DND-41 (cell line): ENCODE data around the gene DGAT2L6.
"Not testable (repeated sequence)": the region's sequence is repeated elsewhere in the genome, so short reads cannot be mapped to it uniquely, and the experiment has no call there.

ENCODE experiments used
- ATAC-seq: fragments of 200-7000 bp; cut with Tn5 transposase; 3 replicates; pipeline ENCODE4 v1.9.1; 2021; ENCODE audit warnings: low read depth; ENCODE audit not compliant: insufficient read depth
- DNase-seq: peaks from one replicate; pipeline ENCODE4 v3.0.0-alpha.2; 2020
- H2AFZ ChIP-seq: 2 replicates; pipeline ENCODE4 v1.6.0; 2012; ENCODE audit warnings: low read depth, low read length
- H3K27ac ChIP-seq: 2 replicates; pipeline ENCODE4 v1.5.1; 2012; ENCODE audit warnings: low read length, inconsistent platforms
- H3K27me3 ChIP-seq: fragments of 200-600 bp; sonication (generic); 2 replicates; pipeline ENCODE4 v1.6.0; 2012; ENCODE audit warnings: low read length, mild to moderate bottlenecking, inconsistent platforms; ENCODE audit not compliant: insufficient read depth, poor library complexity
- H3K36me3 ChIP-seq: 2 replicates; pipeline ENCODE4 v1.5.1; 2012; ENCODE audit warnings: low read length, inconsistent platforms; ENCODE audit not compliant: insufficient read depth
- H3K4me1 ChIP-seq: 2 replicates; pipeline ENCODE4 v1.5.1; 2012; ENCODE audit warnings: mild to moderate bottlenecking, low read length; ENCODE audit not compliant: insufficient read depth
- H3K4me2 ChIP-seq: 2 replicates; pipeline ENCODE4 v1.6.0; 2012; ENCODE audit warnings: mild to moderate bottlenecking, moderate library complexity, low read length, inconsistent platforms; ENCODE audit not compliant: insufficient read depth
- H3K4me3 ChIP-seq, 2 experiments: fragments of 200-600 bp in 1 of 2; shearing (Covaris generic) in 1 of 2; 2 replicates each; pipeline ENCODE4 v1.5.1; 2012 to 2016; ENCODE audit warnings: inconsistent platforms in 2 of 2, low read length in 2 of 2, mild to moderate bottlenecking in 2 of 2, low read depth in 1 of 2, moderate library complexity in 1 of 2
- H3K79me2 ChIP-seq: 2 replicates; pipeline ENCODE4 v1.6.0; 2012; ENCODE audit warnings: low read length, inconsistent platforms; ENCODE audit not compliant: insufficient read depth
- H3K9ac ChIP-seq: 2 replicates; pipeline ENCODE4 v1.6.0; 2012; ENCODE audit warnings: low read depth, mild to moderate bottlenecking, inconsistent platforms, low read length, moderate library complexity
- H3K9me3 ChIP-seq: 2 replicates; pipeline ENCODE4 v1.5.1; 2012; ENCODE audit warnings: low read length, moderate library complexity, mild to moderate bottlenecking, inconsistent platforms; ENCODE audit not compliant: insufficient read depth, severe bottlenecking
- H4K20me1 ChIP-seq: 2 replicates; pipeline ENCODE4 v1.6.0; 2012; ENCODE audit warnings: low read length; ENCODE audit not compliant: insufficient read depth
- EZH2 ChIP-seq: IDR thresholded peaks from 3 replicates; pipeline ENCODE4 v1.6.1; 2012; ENCODE audit warnings: borderline replicate concordance, low read depth, mild to moderate bottlenecking, moderate library complexity, low read length, inconsistent platforms; ENCODE audit not compliant: severe bottlenecking
- TF ChIP-seq, protein P1 (sequence below): IDR thresholded peaks from 2 replicates; pipeline ENCODE4 v1.5.1; 2012; ENCODE audit warnings: borderline replicate concordance, low read length, moderate library complexity, mild to moderate bottlenecking; ENCODE audit not compliant: poor library complexity, severe bottlenecking; ENCODE audit errors: extremely low read depth

DGAT2L6 gene

DNA sequence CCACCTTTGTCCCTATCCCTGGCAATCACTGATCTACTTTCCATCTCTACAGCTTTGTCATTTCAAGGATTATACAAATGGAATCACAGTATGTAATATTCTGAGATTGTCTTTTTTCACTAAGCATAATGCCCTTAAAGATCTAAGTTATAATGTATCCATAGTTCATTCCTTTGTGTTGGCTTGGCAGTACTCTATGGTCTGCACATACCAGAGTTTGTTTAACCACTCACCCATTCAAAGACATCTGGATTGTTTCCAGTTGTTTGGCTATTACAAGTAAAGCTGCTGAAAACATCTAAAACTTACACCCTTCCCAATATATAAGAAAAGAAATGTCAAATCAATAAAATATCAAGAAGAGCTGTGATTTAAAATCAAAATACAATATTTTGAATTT is 31.2 kb downstream of the DGAT2L6 start:
- H3K4me2 ChIP-seq: no peak overlapping the region
- no peak for ATAC-seq
- H3K4me1 ChIP-seq: no peaks in the 10 kb centered on the region
- H3K36me3 ChIP-seq: no peaks in the 10 kb centered on the region
- no peaks in the 10 kb centered on the region for H4K20me1 ChIP-seq
- no peaks in the 10 kb centered on the region for H3K9me3 ChIP-seq
- no peak for DNase-seq
- TF ChIP-seq, protein P1, sequence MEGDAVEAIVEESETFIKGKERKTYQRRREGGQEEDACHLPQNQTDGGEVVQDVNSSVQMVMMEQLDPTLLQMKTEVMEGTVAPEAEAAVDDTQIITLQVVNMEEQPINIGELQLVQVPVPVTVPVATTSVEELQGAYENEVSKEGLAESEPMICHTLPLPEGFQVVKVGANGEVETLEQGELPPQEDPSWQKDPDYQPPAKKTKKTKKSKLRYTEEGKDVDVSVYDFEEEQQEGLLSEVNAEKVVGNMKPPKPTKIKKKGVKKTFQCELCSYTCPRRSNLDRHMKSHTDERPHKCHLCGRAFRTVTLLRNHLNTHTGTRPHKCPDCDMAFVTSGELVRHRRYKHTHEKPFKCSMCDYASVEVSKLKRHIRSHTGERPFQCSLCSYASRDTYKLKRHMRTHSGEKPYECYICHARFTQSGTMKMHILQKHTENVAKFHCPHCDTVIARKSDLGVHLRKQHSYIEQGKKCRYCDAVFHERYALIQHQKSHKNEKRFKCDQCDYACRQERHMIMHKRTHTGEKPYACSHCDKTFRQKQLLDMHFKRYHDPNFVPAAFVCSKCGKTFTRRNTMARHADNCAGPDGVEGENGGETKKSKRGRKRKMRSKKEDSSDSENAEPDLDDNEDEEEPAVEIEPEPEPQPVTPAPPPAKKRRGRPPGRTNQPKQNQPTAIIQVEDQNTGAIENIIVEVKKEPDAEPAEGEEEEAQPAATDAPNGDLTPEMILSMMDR: no peak
- no peaks in the 10 kb centered on the region for H3K79me2 ChIP-seq
- H3K27ac ChIP-seq: no peak overlapping the region
- H3K9ac ChIP-seq: no peak overlapping the region
- H3K27me3 ChIP-seq: no peaks in the 10 kb centered on the region
- H2AFZ ChIP-seq: no peak overlapping the region
- no peak overlapping the region for H3K4me3 ChIP-seq

GRCh38 chrX:70209570-70209969 is 32.3 kb downstream of the DGAT2L6 start:
- not testable (repeated sequence) for ATAC-seq, H3K27ac ChIP-seq, H3K4me2 ChIP-seq, H3K4me1 ChIP-seq, H3K9ac ChIP-seq, DNase-seq, H3K4me3 ChIP-seq, H3K9me3 ChIP-seq, H4K20me1 ChIP-seq, H3K79me2 ChIP-seq, H3K27me3 ChIP-seq, H2AFZ ChIP-seq, H3K36me3 ChIP-seq

GRCh38 chrX:70219938-70220764 is 42.9 kb downstream of the DGAT2L6 start:
- Histone ChIP-seq H3K79me2 (no peaks in the 10 kb centered on the region), H3K27ac (no peak overlapping the region), H3K4me2 (no peak overlapping the region), H3K27me3 (no peaks in the 10 kb centered on the region), H3K36me3 (no peaks in the 10 kb centered on the region), H3K9me3 (no peaks in the 10 kb centered on the region), H3K9ac (no peak overlapping the region), H2AFZ (no peak overlapping the region), H3K4me1 (no peaks in the 10 kb centered on the region), H4K20me1 (no peaks in the 10 kb centered on the region), H3K4me3 (no peak overlapping the region)
- DNase-seq (no peak), ATAC-seq (no peak)
- TF ChIP-seq, protein P1: no peak
- no peak for TF ChIP-seq EZH2

GRCh38 chrX:70226048-70226447 is 48.8 kb downstream of the DGAT2L6 start:
- H3K79me2 ChIP-seq: no peaks in the 10 kb centered on the region
- TF ChIP-seq, protein P1: no peak
- ATAC-seq (no peak), DNase-seq (no peak)
- no peak overlapping the region for H3K27ac ChIP-seq
- H3K4me3 ChIP-seq: no peak overlapping the region
- H3K9ac ChIP-seq: no peak overlapping the region
- H3K4me1 ChIP-seq: no peaks in the 10 kb centered on the region
- H3K9me3 ChIP-seq: no peaks in the 10 kb centered on the region
- H2AFZ ChIP-seq: no peak overlapping the region
- no peaks in the 10 kb centered on the region for H4K20me1 ChIP-seq
- H3K27me3 ChIP-seq: no peaks in the 10 kb centered on the region
- H3K36me3 ChIP-seq: no peaks in the 10 kb centered on the region
- no peak overlapping the region for H3K4me2 ChIP-seq
